ENCODE measurements around the gene CC2D2B.

- TF ChIP-seq CTCF (IDR thresholded peaks at IDR 0.05) (no peak), POLR2A (IDR thresholded peaks at IDR 0.05) (no peak), POLR2AphosphoS5 (IDR thresholded peaks at IDR 0.05) (no peak), EP300 (IDR thresholded peaks at IDR 0.05) (no peak)
Measured at GRCh38 chr10:96056787-96057186, 149.0 kb downstream of the CC2D2B start.

All from gastroesophageal sphincter (tissue), 3 donors.